H1 (cell line): ENCODE data around the gene CYB561A3. TPM values are rescaled to one million over a fixed set of nuclear protein-coding genes. Genes with fewer than 3 reads are reported as not detected.

Experiments used
- CTCF ChIA-PET: fragments of 300-600 bp; sonication (Branson Sonifier 250); formaldehyde crosslinking; loops from one replicate; lab custom pipeline; 2021; ENCODE audit not compliant: partially characterized antibody; lab: Charles Lee
- POLR2A ChIA-PET: fragments of 300-600 bp; sonication (Branson Sonifier 250); formaldehyde crosslinking; loops from one replicate; lab custom pipeline; 2021; ENCODE audit warnings: inconsistent platforms; ENCODE audit not compliant: partially characterized antibody; lab: Charles Lee
- DNase-seq, 2 experiments: peaks; one replicate each; pipeline versions ENCODE4 v3.0.0 to v3.0.0-alpha.2; 2010 to 2022; ENCODE audit warnings: low spot score in 2 of 2, low read depth in 1 of 2, mixed read lengths in 1 of 2
- FAIRE-seq: peaks from 2 replicates; lab custom pipeline; 2011; peaks lifted over from hg19 to GRCh38; lab: Jason Lieb, UNC
- H2AFZ ChIP-seq: 2 replicates; pipeline ENCODE4 v1.8.1; 2012; ENCODE audit warnings: low read length, inconsistent platforms
- H2AK5ac ChIP-seq: 2 replicates; pipeline ENCODE4 v1.6.1; 2013; ENCODE audit warnings: low read depth, low read length
- H2BK120ac ChIP-seq: replicated peaks from 2 replicates; pipeline ENCODE3; 2013; ENCODE audit warnings: low read depth, low read length, inconsistent platforms
- H2BK12ac ChIP-seq: 2 replicates; pipeline ENCODE4 v1.6.1; 2013; ENCODE audit warnings: low read depth, low read length
- H2BK15ac ChIP-seq: 2 replicates; pipeline ENCODE4 v1.6.1; 2013; ENCODE audit warnings: low read length
- H2BK20ac ChIP-seq: 2 replicates; pipeline ENCODE4 v1.6.1; 2013; ENCODE audit warnings: low read length
- H2BK5ac ChIP-seq: 2 replicates; pipeline ENCODE4 v1.6.1; 2013; ENCODE audit warnings: low read depth, low read length
- H3K14ac ChIP-seq: 2 replicates; pipeline ENCODE4 v1.6.1; 2013; ENCODE audit warnings: inconsistent platforms; ENCODE audit not compliant: insufficient read length
- H3K18ac ChIP-seq: 2 replicates; pipeline ENCODE4 v1.6.1; 2013; ENCODE audit warnings: low read length; ENCODE audit errors: extremely low read depth
- H3K23ac ChIP-seq: 2 replicates; pipeline ENCODE4 v1.6.1; 2013; ENCODE audit warnings: inconsistent platforms; ENCODE audit not compliant: insufficient read length
- H3K23me2 ChIP-seq: 2 replicates; pipeline ENCODE4 v1.6.1; 2013; ENCODE audit warnings: low read depth, low read length
- H3K27ac ChIP-seq: 2 replicates; pipeline ENCODE4 v1.6.1; 2011; ENCODE audit warnings: low read depth, low read length, inconsistent platforms
- H3K27me3 ChIP-seq, 4 experiments: replicated peaks in 1 of 4; 1 replicate in 1 of 4; 2 replicates in 3 of 4; pipeline versions ENCODE4 v1.6.1 to v1.8.1; 2011 to 2013; ENCODE audit warnings: low read length in 3 of 4, mild to moderate bottlenecking in 3 of 4, inconsistent platforms in 2 of 4, mixed read lengths in 2 of 4, moderate library complexity in 1 of 4; ENCODE audit not compliant: control insufficient read depth in 3 of 4, insufficient read depth in 3 of 4; ENCODE audit errors: extremely low read depth in 1 of 4
- H3K36me3 ChIP-seq, 4 experiments: 2 replicates each; pipeline versions ENCODE4 v1.6.1 to v1.8.1; 2011 to 2013; ENCODE audit warnings: mild to moderate bottlenecking in 4 of 4, low read length in 3 of 4, moderate library complexity in 2 of 4, control low read depth in 1 of 4, inconsistent platforms in 1 of 4; ENCODE audit not compliant: insufficient read depth in 4 of 4, control insufficient read depth in 2 of 4
- H3K4ac ChIP-seq: replicated peaks from 2 replicates; pipeline ENCODE3; 2013; ENCODE audit warnings: low read length, low read depth, mixed read lengths, inconsistent platforms; ENCODE audit not compliant: insufficient read length
- H3K4me1 ChIP-seq, 4 experiments: replicated peaks in 1 of 4; 1 replicate in 1 of 4; 2 replicates in 3 of 4; pipeline versions ENCODE4 v1.6.1 to v1.8.1; 2011 to 2013; ENCODE audit warnings: low read length in 3 of 4, inconsistent platforms in 2 of 4, mixed read lengths in 1 of 4; ENCODE audit not compliant: insufficient read depth in 4 of 4, control insufficient read depth in 3 of 4
- H3K4me2 ChIP-seq, 2 experiments: 2 replicates each; pipeline versions ENCODE4 v1.6.1 to v1.8.1; 2011 to 2013; ENCODE audit warnings: low read depth in 2 of 2, low read length in 2 of 2, control low read depth in 1 of 2, inconsistent platforms in 1 of 2, mild to moderate bottlenecking in 1 of 2; ENCODE audit not compliant: insufficient read depth in 1 of 2
- H3K4me3 ChIP-seq, 4 experiments: fragments of 200-600, 300-600 bp in 1 of 4; sonication (generic), shearing (Covaris generic), sonication (Bioruptor Twin) in 1 of 4; 2 replicates each; pipeline versions ENCODE4 v1.5.1 to v1.8.1; 2011 to 2016; ENCODE audit warnings: low read length in 4 of 4, low read depth in 3 of 4, control low read depth in 2 of 4, inconsistent platforms in 2 of 4, mild to moderate bottlenecking in 2 of 4, mixed read lengths in 1 of 4, moderate library complexity in 1 of 4; ENCODE audit not compliant: insufficient read depth in 2 of 4; ENCODE audit errors: extremely low read depth in 1 of 4
- H3K56ac ChIP-seq: replicated peaks from 2 replicates; pipeline ENCODE3; 2013; ENCODE audit warnings: low read depth, mild to moderate bottlenecking, mixed read lengths, low read length, inconsistent platforms; ENCODE audit not compliant: insufficient read length
- H3K79me1 ChIP-seq: 2 replicates; pipeline ENCODE4 v1.6.1; 2013; ENCODE audit warnings: low read depth, low read length, control low read depth
- H3K79me2 ChIP-seq, 2 experiments: 2 replicates each; pipeline versions ENCODE4 v1.6.1 to v1.8.1; 2012 to 2013; ENCODE audit warnings: low read length in 2 of 2, mild to moderate bottlenecking in 2 of 2, inconsistent platforms in 1 of 2; ENCODE audit not compliant: insufficient read depth in 2 of 2, control insufficient read depth in 1 of 2
- H3K9ac ChIP-seq, 4 experiments: replicated peaks in 1 of 4; 1 replicate in 1 of 4; 2 replicates in 3 of 4; pipeline versions ENCODE4 v1.6.1 to v1.8.1; 2011 to 2013; ENCODE audit warnings: low read depth in 3 of 4, low read length in 3 of 4, control low read depth in 2 of 4, mild to moderate bottlenecking in 2 of 4, moderate library complexity in 2 of 4, inconsistent platforms in 1 of 4; ENCODE audit errors: extremely low read depth in 1 of 4
- H3K9me3 ChIP-seq, 2 experiments: 2 replicates each; pipeline versions ENCODE4 v1.6.1 to v1.8.1; 2012 to 2013; ENCODE audit warnings: mild to moderate bottlenecking in 2 of 2, moderate library complexity in 2 of 2, control low read depth in 1 of 2, inconsistent platforms in 1 of 2, low read depth in 1 of 2, low read length in 1 of 2, mixed read lengths in 1 of 2; ENCODE audit not compliant: insufficient read depth in 2 of 2
- H4K20me1 ChIP-seq, 2 experiments: replicated peaks in 1 of 2; 2 replicates each; pipeline versions ENCODE3 to v1.8.1; 2011 to 2013; ENCODE audit warnings: inconsistent platforms in 2 of 2, low read length in 2 of 2, mild to moderate bottlenecking in 1 of 2; ENCODE audit not compliant: insufficient read depth in 2 of 2, control insufficient read depth in 1 of 2
- H4K5ac ChIP-seq: 2 replicates; pipeline ENCODE4 v1.6.1; 2013; ENCODE audit warnings: low read length, low read depth, mixed read lengths, inconsistent platforms; ENCODE audit not compliant: insufficient read length
- H4K8ac ChIP-seq: 2 replicates; pipeline ENCODE4 v1.8.0; 2013; ENCODE audit warnings: mild to moderate bottlenecking, moderate library complexity, low read length, inconsistent platforms; ENCODE audit not compliant: insufficient read depth; ENCODE audit errors: extremely low read depth
- H4K91ac ChIP-seq: replicated peaks from 2 replicates; pipeline ENCODE3; 2013; ENCODE audit warnings: low read length, mixed read lengths, inconsistent platforms; ENCODE audit not compliant: insufficient read length
- CTBP2 ChIP-seq: IDR thresholded peaks from 2 replicates; pipeline ENCODE4 v1.7.0; 2011; ENCODE audit warnings: borderline replicate concordance, mild to moderate bottlenecking, moderate library complexity, mixed read lengths, low read length; ENCODE audit not compliant: insufficient read depth, insufficient read length
- GTF2F1 ChIP-seq: IDR thresholded peaks from 2 replicates; pipeline ENCODE4 v1.6.1; 2012; ENCODE audit warnings: low read depth, low read length, improper control_type of control experiment, borderline replicate concordance
- KDM1A ChIP-seq: fragments of 200-600, 300-600 bp; sonication (generic); IDR thresholded peaks from 2 replicates; pipeline ENCODE4 v1.7.1; 2016; ENCODE audit warnings: mild to moderate bottlenecking, low read length, borderline replicate concordance
- KDM4A ChIP-seq: IDR thresholded peaks from one replicate; pipeline ENCODE4 v1.7.1; 2012; ENCODE audit warnings: low read depth, mild to moderate bottlenecking, moderate library complexity, low read length, inconsistent platforms; ENCODE audit not compliant: severe bottlenecking
- KDM5A ChIP-seq: fragments of 200-600 bp; IDR thresholded peaks from 2 replicates; pipeline ENCODE4 v1.7.1; 2012; ENCODE audit warnings: mild to moderate bottlenecking, low read length, inconsistent platforms, mixed read lengths
- NRF1 ChIP-seq: IDR thresholded peaks from 2 replicates; pipeline ENCODE4 v1.6.1; 2011; ENCODE audit warnings: mild to moderate bottlenecking, low read depth, low read length, improper control_type of control experiment
- RBBP5 ChIP-seq: IDR thresholded peaks from 2 replicates; pipeline ENCODE4 v1.7.1; 2012; ENCODE audit warnings: low read depth, mild to moderate bottlenecking, inconsistent platforms, low read length, moderate library complexity, borderline replicate concordance
- RXRA ChIP-seq: IDR thresholded peaks from 2 replicates; pipeline ENCODE4 v1.6.1; 2011; ENCODE audit warnings: low read depth, mild to moderate bottlenecking, low read length, moderate library complexity; ENCODE audit not compliant: insufficient read depth
- SAP30 ChIP-seq: fragments of 300-600 bp; sonication (generic); IDR thresholded peaks from 2 replicates; pipeline ENCODE4 v1.7.1; 2012; ENCODE audit warnings: low read length, moderate library complexity, mild to moderate bottlenecking, inconsistent platforms; ENCODE audit not compliant: insufficient read depth, insufficient replicate concordance
- SUZ12 ChIP-seq: fragments of 200-600 bp; sonication (generic); IDR thresholded peaks from 2 replicates; pipeline ENCODE4 v1.6.1; 2012; ENCODE audit warnings: mild to moderate bottlenecking, inconsistent platforms, low read length, moderate library complexity, mixed read lengths
- TAF7 ChIP-seq: optimal IDR thresholded peaks from 2 replicates; pipeline ENCODE3; 2011; ENCODE audit warnings: low read depth, mild to moderate bottlenecking, inconsistent platforms, low read length, moderate library complexity, borderline replicate concordance
- WGBS, 2 experiments: shearing (Covaris generic) in 1 of 2; methylation state at CpG; one replicate each; pipeline versions ENCODE4 v1.1.6 to v1.1.7; 2013 to 2015; ENCODE audit warnings: low lambda C conversion rate in 2 of 2, mixed read lengths in 2 of 2, inconsistent platforms in 1 of 2, low coverage in 1 of 2, missing lambda C conversion rate in 1 of 2; ENCODE audit not compliant: insufficient replicate concordance in 2 of 2, insufficient coverage in 1 of 2, insufficient read length in 1 of 2; ENCODE audit errors: extremely low coverage in 1 of 2, missing lambda C conversion rate in 1 of 2; 5-methylcytosine and 5-hydroxymethylcytosine counted together
- polyA plus RNA-seq, 7 experiments: library from polyadenylated mRNA; depleted of rRNA in 3 of 7; stranded (reverse) in 5 of 7; unstranded in 2 of 7; fragments of >200 nt in 5 of 7; fragments of 200-250 nt in 2 of 7; gene quantifications; 1 replicate in 5 of 7; 2 replicates in 1 of 7; 4 replicates in 1 of 7; pipeline versions ENCODE4 v1.2.1 to v1.2.3, GENCODE V29; 2011 to 2013; ENCODE audit warnings: missing spikeins in 2 of 7, mixed read lengths in 2 of 7
- total RNA-seq: library from RNA; stranded (reverse); fragmentation: NEBNext Ultra II Directional; extraction: Animal tissue kit (Norgen Biotek cat#: 25700); gene quantifications from 2 replicates; pipeline ENCODE4 v1.2.1, GENCODE V29; 2021
- TF ChIP-seq, protein P1 (sequence below): IDR thresholded peaks from 2 replicates; pipeline ENCODE4 v1.6.1; 2011; ENCODE audit warnings: low read length, improper control_type of control experiment

Gene CYB561A3
- total and polyA plus RNA-seq, 2 of the 8 experiments (the other 6 are each of a cell fraction or from before 2014, with no cell fraction given): 29.6 to 41.2 TPM

- H3K56ac ChIP-seq: no peak overlapping the region
- CTCF ChIA-PET: interaction anchor here (1.1 to 22.8 kb wide), 3 partner anchors 15 to 30 kb away, joined by 3 to 255 read pairs (median 199); partner anchors contain the start of genes DDB1, TKFC and TMEM216
- H2BK15ac ChIP-seq: no peak overlapping the region
- no peak for TF ChIP-seq NRF1
- TF ChIP-seq, protein P1, sequence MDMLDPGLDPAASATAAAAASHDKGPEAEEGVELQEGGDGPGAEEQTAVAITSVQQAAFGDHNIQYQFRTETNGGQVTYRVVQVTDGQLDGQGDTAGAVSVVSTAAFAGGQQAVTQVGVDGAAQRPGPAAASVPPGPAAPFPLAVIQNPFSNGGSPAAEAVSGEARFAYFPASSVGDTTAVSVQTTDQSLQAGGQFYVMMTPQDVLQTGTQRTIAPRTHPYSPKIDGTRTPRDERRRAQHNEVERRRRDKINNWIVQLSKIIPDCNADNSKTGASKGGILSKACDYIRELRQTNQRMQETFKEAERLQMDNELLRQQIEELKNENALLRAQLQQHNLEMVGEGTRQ: no peak
- TF ChIP-seq CTBP2: no peak
- no peak for TF ChIP-seq GTF2F1
- no peak for TF ChIP-seq KDM4A
- TF ChIP-seq SAP30: no peak
- no peak for TF ChIP-seq KDM1A
- TF ChIP-seq RBBP5: no peak
- TF ChIP-seq RXRA: no peak
- TF ChIP-seq SUZ12: no peak
- no peak for TF ChIP-seq TAF7
- TF ChIP-seq KDM5A: no peak
These were observed 5.7 kb upstream of the CYB561A3 start for GRCh38 chr11:61367406-61367805.

More at GRCh38 chr11:61367406-61367805, 5.7 kb upstream of the CYB561A3 start:
- H3K23me2 ChIP-seq: peaks cover 4% of the 10 kb centered on the region
- H4K8ac ChIP-seq: no peak overlapping the region
- H3K4me2 ChIP-seq: no peak overlapping the region
- no peaks in the 10 kb centered on the region for H3K4me1 ChIP-seq
- no peak overlapping the region for H2BK120ac ChIP-seq
- peaks cover 3% of the 10 kb centered on the region; the same call in 1 of the 2 replicates for H3K79me1 ChIP-seq
- H3K27ac ChIP-seq: no peak overlapping the region
- no peak overlapping the region for H4K91ac ChIP-seq
- no peak overlapping the region for H2BK20ac ChIP-seq
- peaks cover 0 to 4% of the 10 kb centered on the region in 2 experiments; a peak in 1 of 4 replicates for H3K9me3 ChIP-seq
- DNase-seq (no peak), FAIRE-seq (no peak)
- H4K5ac ChIP-seq: no peak overlapping the region
- peaks cover 3 to 14% of the 10 kb centered on the region in 2 experiments for H3K79me2 ChIP-seq
- 86% methylated on average over 6 of the region's 6 CpGs; no CpG with 5 or more reads in 1 of the 2 experiments for WGBS, 2 experiments
- no peak overlapping the region for H2BK5ac ChIP-seq
- H3K27me3 ChIP-seq: no peaks in the 10 kb centered on the region
- H3K9ac ChIP-seq: no peak overlapping the region
- POLR2A ChIA-PET: interaction anchor here (0.8 to 39.7 kb wide), 8 partner anchors 3 to 63 kb away, joined by 3 to 1106 read pairs (median 4); partner anchors contain the start of genes CPSF7, CYB561A3, DDB1 and SDHAF2
- no peak overlapping the region for H3K4me3 ChIP-seq
- no peak overlapping the region for H2AFZ ChIP-seq
- no peak overlapping the region for H2AK5ac ChIP-seq
- no peak overlapping the region for H3K14ac ChIP-seq
- no peak overlapping the region for H3K18ac ChIP-seq
- no peak overlapping the region for H3K4ac ChIP-seq
- no peaks in the 10 kb centered on the region for H4K20me1 ChIP-seq
- no peak overlapping the region for H2BK12ac ChIP-seq
- H3K23ac ChIP-seq: no peak overlapping the region
- H3K36me3 ChIP-seq: peaks cover 21 to 72% (median 44%) of the 10 kb centered on the region in 4 experiments
